ENCODE measurements around the gene NAA16.
A peak's percentile ranks its signal among the peaks of the same experiment; 100 is the strongest.

- TF ChIP-seq CTCF (IDR thresholded peaks at IDR 0.05; ENCODE audit: poor library complexity, severe bottlenecking) (no peak), POLR2AphosphoS5 (IDR thresholded peaks at IDR 0.05) (peak; percentile 68)
Observed at GRCh38 chr13:41263261-41263971, 47.7 kb upstream of the NAA16 start, which contains the start of gene MTRF1.
